ENCODE data around the gene AK6.

GRCh38 chr5:69335341-69335935 lies 33.9 kb downstream of the AK6 start:
- TF ChIP-seq CTCF (conservative IDR thresholded peaks at IDR 0.05; ENCODE audit: low read depth, low read length): no peak
- no peak for TF ChIP-seq EZH2phosphoT487 (IDR thresholded peaks at IDR 0.05; ENCODE audit: borderline replicate concordance, low read length)
- TF ChIP-seq EZH2 (IDR thresholded peaks at IDR 0.05; ENCODE audit: low read length, unreplicated experiment): no peak

Data from PC-3 (cell line).